IPS-15b (cell line): ENCODE data around the gene CD1B.
"Not testable (repeated sequence)": the region's sequence is repeated elsewhere in the genome, so short reads cannot be mapped to it uniquely, and the experiment has no call there.

Experiments
- H3K27me3 ChIP-seq: one replicate; pipeline ENCODE4 v1.6.1; 2013; ENCODE audit warnings: low read length; ENCODE audit not compliant: control insufficient read depth, insufficient read depth
- H3K36me3 ChIP-seq: one replicate; pipeline ENCODE4 v1.6.1; 2013; ENCODE audit warnings: low read length; ENCODE audit not compliant: control insufficient read depth, insufficient read depth
- H3K4me1 ChIP-seq: one replicate; pipeline ENCODE4 v1.6.1; 2013; ENCODE audit warnings: mild to moderate bottlenecking, low read length; ENCODE audit not compliant: control insufficient read depth, insufficient read depth
- H3K4me3 ChIP-seq: one replicate; pipeline ENCODE4 v1.5.1; 2013; ENCODE audit warnings: low read depth, low read length
- H3K9ac ChIP-seq: one replicate; pipeline ENCODE4 v1.6.1; 2013; ENCODE audit warnings: low read depth, mild to moderate bottlenecking, low read length
- H3K9me3 ChIP-seq: one replicate; pipeline ENCODE4 v1.6.1; 2013; ENCODE audit warnings: mild to moderate bottlenecking, low read length; ENCODE audit not compliant: control insufficient read depth, insufficient read depth

Gene CD1B

DNA sequence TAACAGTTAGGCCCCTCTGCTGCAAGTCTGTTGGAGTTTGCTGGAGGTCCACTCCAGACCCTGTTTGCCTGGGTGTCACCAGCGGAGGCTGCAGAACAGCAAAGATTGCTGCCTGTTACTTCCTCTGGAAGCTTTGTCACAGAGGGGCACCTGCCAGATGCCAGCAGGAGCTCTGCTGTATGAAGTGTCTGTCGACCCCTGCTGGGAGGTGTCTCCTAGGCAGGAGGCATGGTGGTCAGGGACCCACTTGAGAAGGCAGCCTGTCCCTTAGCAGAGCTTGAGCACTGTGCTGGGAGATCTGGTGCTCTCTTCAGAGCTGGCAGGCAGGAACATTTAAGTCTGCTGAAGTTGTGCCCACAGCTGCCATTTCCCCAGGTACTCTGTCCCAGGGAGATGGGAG lies 48.9 kb downstream of the CD1B start:
- not testable (repeated sequence) for H3K9ac ChIP-seq, H3K9me3 ChIP-seq, H3K4me1 ChIP-seq, H3K4me3 ChIP-seq, H3K36me3 ChIP-seq, H3K27me3 ChIP-seq
